A673 (cell line): ENCODE measurements around the gene EDN1. TPM values are rescaled to one million over a fixed set of nuclear protein-coding genes. Genes with fewer than 3 reads are reported as not detected.

Experiments
- BruUV-seq: library from RNA; stranded (reverse); fragments of 400-500 nt; replicated peaks from 2 replicates; lab custom pipeline; 2021; lab: Mats Ljungman, UMichigan
- CTCF ChIA-PET: fragments of 300-600 bp; sonication (Branson Sonifier 250); formaldehyde crosslinking; loops from one replicate; lab custom pipeline; 2022; ENCODE audit warnings: antibody characterized with exemption; lab: Charles Lee
- POLR2A ChIA-PET: fragments of 300-600 bp; sonication (Branson Sonifier 250); formaldehyde crosslinking; loops from one replicate; lab custom pipeline; 2022; ENCODE audit warnings: antibody characterized with exemption; ENCODE audit not compliant: low non-redundant PET; lab: Charles Lee
- DNase-seq: peaks from one replicate; pipeline ENCODE4 v3.0.0-alpha.2; 2015; ENCODE audit warnings: low spot score
- H3K27ac ChIP-seq: fragments of 200-600 bp; sonication (generic); 2 replicates; pipeline ENCODE4 v1.5.1; 2016; ENCODE audit warnings: mixed run types, low read depth, mild to moderate bottlenecking, mixed read lengths, antibody characterized with exemption, low read length; ENCODE audit not compliant: poor library complexity, severe bottlenecking
- H3K27me3 ChIP-seq: fragments of 200-600 bp; sonication (generic); replicated peaks from 2 replicates; pipeline ENCODE4 v1.6.1; 2017; ENCODE audit warnings: mixed run types, low read depth, mild to moderate bottlenecking, mixed read lengths, antibody characterized with exemption, low read length; ENCODE audit not compliant: insufficient read depth, poor library complexity
- H3K36me3 ChIP-seq: fragments of 200-600 bp; sonication (generic); 2 replicates; pipeline ENCODE4 v1.6.1; 2016; ENCODE audit warnings: mixed run types, mild to moderate bottlenecking, mixed read lengths, antibody characterized with exemption, low read length; ENCODE audit not compliant: insufficient read depth, poor library complexity, severe bottlenecking
- H3K4me1 ChIP-seq: fragments of 200-600 bp; sonication (generic); 2 replicates; pipeline ENCODE4 v1.6.1; 2017; ENCODE audit warnings: mixed run types, mild to moderate bottlenecking, mixed read lengths, antibody characterized with exemption, low read length; ENCODE audit not compliant: insufficient read depth, poor library complexity, severe bottlenecking
- H3K4me3 ChIP-seq: fragments of 200-600 bp; sonication (generic); 2 replicates; pipeline ENCODE4 v1.5.1; 2016; ENCODE audit warnings: low read depth, mixed run types, mild to moderate bottlenecking, mixed read lengths, low read length; ENCODE audit not compliant: poor library complexity, severe bottlenecking
- H3K9me3 ChIP-seq: fragments of 200-600 bp; sonication (generic); 2 replicates; pipeline ENCODE4 v1.6.1; 2016; ENCODE audit warnings: mixed run types, low read depth, mild to moderate bottlenecking, mixed read lengths, antibody characterized with exemption, low read length; ENCODE audit not compliant: poor library complexity, severe bottlenecking
- EZH2 ChIP-seq: fragments of 200-600 bp; sonication (generic); IDR thresholded peaks from 2 replicates; pipeline ENCODE4 v1.6.1; 2017; ENCODE audit warnings: borderline replicate concordance, low read depth, mild to moderate bottlenecking, mixed read lengths, antibody characterized with exemption, low read length; ENCODE audit not compliant: poor library complexity, severe bottlenecking
- intact Hi-C: fragments of 100-400 bp; cut with micrococcal nuclease; formaldehyde crosslinking; loops from one replicate; pipeline ENCODE4 v1.10.0; 2022; ENCODE audit not compliant: unreplicated experiment
- total RNA-seq: library from RNA; stranded (reverse); gene quantifications from 2 replicates; pipeline ENCODE4 v1.2.3, GENCODE V29; 2021
- TF ChIP-seq, protein P1 (sequence below): fragments of 300-800, 200-600 bp; sonication (generic); conservative IDR thresholded peaks from 2 replicates; pipeline ENCODE4 v1.5.1; 2017; ENCODE audit warnings: low read depth, mild to moderate bottlenecking, antibody characterized with exemption, low read length, moderate library complexity, mixed read lengths

EDN1 gene
- total RNA-seq, 1 experiment from 2014 or later: not detected

DNA sequence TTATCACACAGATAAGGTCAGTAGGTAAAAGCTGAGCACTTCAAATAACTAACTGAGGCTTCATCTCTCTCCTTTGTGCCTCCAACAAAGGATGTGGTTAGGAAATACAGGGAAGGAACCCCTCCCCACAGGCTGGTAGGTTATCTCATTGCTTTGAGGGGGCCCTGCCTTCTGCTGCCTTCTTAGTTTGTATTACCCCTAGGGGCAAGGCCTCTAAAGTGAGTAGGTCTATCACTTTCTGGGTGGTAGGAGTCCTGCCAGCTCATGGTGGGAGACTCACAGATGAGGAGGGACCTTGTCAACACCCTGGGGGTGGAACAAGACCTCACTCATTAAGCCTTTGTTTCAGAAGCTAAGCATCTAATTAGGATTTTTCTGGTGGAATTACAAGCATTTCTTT lies 34.6 kb downstream of the EDN1 start:
- H3K4me1 ChIP-seq: no peaks in the 10 kb centered on the region
- BruUV-seq: no TSS peak
- no peaks in the 10 kb centered on the region for H3K36me3 ChIP-seq
- no peak for DNase-seq
- POLR2A ChIA-PET: no interaction called here
- CTCF ChIA-PET: no interaction called here
- no peak overlapping the region for H3K4me3 ChIP-seq
- no peaks in the 10 kb centered on the region for H3K9me3 ChIP-seq
- TF ChIP-seq EZH2: no peak
- TF ChIP-seq, protein P1, sequence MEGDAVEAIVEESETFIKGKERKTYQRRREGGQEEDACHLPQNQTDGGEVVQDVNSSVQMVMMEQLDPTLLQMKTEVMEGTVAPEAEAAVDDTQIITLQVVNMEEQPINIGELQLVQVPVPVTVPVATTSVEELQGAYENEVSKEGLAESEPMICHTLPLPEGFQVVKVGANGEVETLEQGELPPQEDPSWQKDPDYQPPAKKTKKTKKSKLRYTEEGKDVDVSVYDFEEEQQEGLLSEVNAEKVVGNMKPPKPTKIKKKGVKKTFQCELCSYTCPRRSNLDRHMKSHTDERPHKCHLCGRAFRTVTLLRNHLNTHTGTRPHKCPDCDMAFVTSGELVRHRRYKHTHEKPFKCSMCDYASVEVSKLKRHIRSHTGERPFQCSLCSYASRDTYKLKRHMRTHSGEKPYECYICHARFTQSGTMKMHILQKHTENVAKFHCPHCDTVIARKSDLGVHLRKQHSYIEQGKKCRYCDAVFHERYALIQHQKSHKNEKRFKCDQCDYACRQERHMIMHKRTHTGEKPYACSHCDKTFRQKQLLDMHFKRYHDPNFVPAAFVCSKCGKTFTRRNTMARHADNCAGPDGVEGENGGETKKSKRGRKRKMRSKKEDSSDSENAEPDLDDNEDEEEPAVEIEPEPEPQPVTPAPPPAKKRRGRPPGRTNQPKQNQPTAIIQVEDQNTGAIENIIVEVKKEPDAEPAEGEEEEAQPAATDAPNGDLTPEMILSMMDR: no peak
- H3K27ac ChIP-seq: no peak overlapping the region
- peaks cover 38% of the 10 kb centered on the region for H3K27me3 ChIP-seq
- intact Hi-C loops: no loop called here

DNA sequence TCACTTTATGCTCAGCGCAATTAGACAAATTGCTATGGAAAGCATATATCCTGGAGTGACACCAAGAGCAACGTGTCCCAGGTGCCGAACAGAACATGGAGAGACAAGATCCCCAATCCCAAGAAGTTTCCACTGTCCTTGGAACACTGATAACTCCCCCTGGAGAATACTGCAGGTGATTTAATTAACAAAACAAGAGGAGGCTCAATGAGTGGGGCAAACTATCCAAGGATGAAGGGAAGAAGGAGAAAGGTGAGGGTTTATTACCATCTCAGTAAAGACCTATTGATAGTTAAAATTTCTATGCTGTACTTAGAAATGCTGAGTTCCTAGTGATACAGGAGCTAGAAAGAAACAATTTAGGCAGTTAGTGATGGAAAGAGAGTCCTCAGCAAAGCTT lies 35.7 kb downstream of the EDN1 start:
- H3K4me1 ChIP-seq: no peaks in the 10 kb centered on the region
- ChIA-PET POLR2A (no interaction called here), CTCF (no interaction called here)
- BruUV-seq: no TSS peak
- intact Hi-C loops: no loop called here
- no peak for DNase-seq
- TF ChIP-seq EZH2: no peak
- TF ChIP-seq, protein P1: no peak
- peaks cover 38% of the 10 kb centered on the region for H3K27me3 ChIP-seq
- H3K36me3 ChIP-seq: no peaks in the 10 kb centered on the region
- H3K4me3 ChIP-seq: no peak overlapping the region
- no peak overlapping the region for H3K27ac ChIP-seq
- no peaks in the 10 kb centered on the region for H3K9me3 ChIP-seq

DNA sequence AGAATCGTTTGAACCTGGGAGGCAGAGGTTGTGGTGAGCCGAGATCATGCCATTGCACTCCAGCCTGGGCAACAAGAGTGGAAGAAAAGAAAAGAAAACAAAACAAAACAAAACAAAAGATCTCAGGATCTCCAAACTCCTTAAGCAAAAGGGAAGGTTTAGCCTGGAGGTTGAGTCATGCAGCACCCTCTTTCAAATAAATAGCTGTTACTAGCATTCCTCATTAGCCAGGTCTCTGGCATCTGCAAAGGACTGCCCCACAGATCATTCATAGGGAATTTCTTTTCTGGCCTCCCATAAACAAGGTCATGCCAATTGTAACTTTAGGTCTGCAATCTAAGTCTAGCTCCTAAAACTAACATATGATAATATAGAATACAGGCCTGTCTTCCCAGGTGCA lies 37.2 kb downstream of the EDN1 start:
- BruUV-seq: no TSS peak
- no peak overlapping the region for H3K4me3 ChIP-seq
- TF ChIP-seq, protein P1: no peak
- no peak for TF ChIP-seq EZH2
- H3K36me3 ChIP-seq: no peaks in the 10 kb centered on the region
- CTCF ChIA-PET: no interaction called here
- DNase-seq: no peak
- H3K27ac ChIP-seq: no peak overlapping the region
- intact Hi-C loops: no loop called here
- H3K27me3 ChIP-seq: peaks cover 38% of the 10 kb centered on the region
- H3K9me3 ChIP-seq: no peaks in the 10 kb centered on the region
- POLR2A ChIA-PET: no interaction called here
- H3K4me1 ChIP-seq: no peaks in the 10 kb centered on the region
